GM19468 (cell line): ENCODE data around the gene OR52I2.

Experiments used
- ATAC-seq: cut with Tn5 transposase; IDR thresholded peaks from one replicate; pipeline ENCODE4 v1.9.1; 2021; ENCODE audit warnings: mild to moderate bottlenecking, moderate library complexity, moderate number of reproducible peaks; ENCODE audit not compliant: unreplicated experiment; ENCODE audit errors: extremely low read depth

Gene OR52I2

GRCh38 chr11:4607096-4607495 lies 25.6 kb downstream of the OR52I2 start:
- no peak for ATAC-seq

GRCh38 chr11:4607781-4608666 lies 26.5 kb downstream of the OR52I2 start, which contains the start of gene TRIM68:
TSS of gene TRIM68 (minus strand) at chr11:4608231. CDS start at chr11:4605504, 2,727 bp downstream.
- peak; percentile 100 for ATAC-seq

- ATAC-seq, result no peak
Observed at GRCh38 chr11:4610258-4610935, 28.9 kb downstream of the OR52I2 start.

- no peak for ATAC-seq
Observed at GRCh38 chr11:4611986-4612385, 30.4 kb downstream of the OR52I2 start.

- ATAC-seq, result no peak
Observed at GRCh38 chr11:4615856-4616444, 34.4 kb downstream of the OR52I2 start.

- ATAC-seq, result no peak
Observed at GRCh38 chr11:4619514-4619913, 38.0 kb downstream of the OR52I2 start.

GRCh38 chr11:4626207-4627099 lies 44.9 kb downstream of the OR52I2 start:
- ATAC-seq, result peak; percentile 46

- no peak for ATAC-seq
Observed at GRCh38 chr11:4636136-4636535, 54.6 kb downstream of the OR52I2 start.

GRCh38 chr11:4636962-4637661 lies 55.6 kb downstream of the OR52I2 start, which contains the start of gene OR51D1:
TSS of gene OR51D1 (plus strand) at chr11:4637477. CDS start at chr11:4639791, 2,314 bp downstream.
- ATAC-seq, result peak; percentile 90

GRCh38 chr11:4637662-4638047 lies 56.1 kb downstream of the OR52I2 start:
- no peak for ATAC-seq

- no peak for ATAC-seq
Observed at GRCh38 chr11:4639931-4640330, 58.4 kb downstream of the OR52I2 start.

GRCh38 chr11:4641501-4641900 lies 60.0 kb downstream of the OR52I2 start:
- no peak for ATAC-seq

- ATAC-seq, result no peak
Observed at GRCh38 chr11:4642043-4642442, 60.5 kb downstream of the OR52I2 start.
